ENCODE results near the gene MYEOV. TPM values are rescaled to one million over a fixed set of nuclear protein-coding genes. Genes with fewer than 3 reads are reported as not detected.

MYEOV gene
- total RNA-seq, 4 donors from 2014 or later = 1.1 TPM; not detected in 3

DNA sequence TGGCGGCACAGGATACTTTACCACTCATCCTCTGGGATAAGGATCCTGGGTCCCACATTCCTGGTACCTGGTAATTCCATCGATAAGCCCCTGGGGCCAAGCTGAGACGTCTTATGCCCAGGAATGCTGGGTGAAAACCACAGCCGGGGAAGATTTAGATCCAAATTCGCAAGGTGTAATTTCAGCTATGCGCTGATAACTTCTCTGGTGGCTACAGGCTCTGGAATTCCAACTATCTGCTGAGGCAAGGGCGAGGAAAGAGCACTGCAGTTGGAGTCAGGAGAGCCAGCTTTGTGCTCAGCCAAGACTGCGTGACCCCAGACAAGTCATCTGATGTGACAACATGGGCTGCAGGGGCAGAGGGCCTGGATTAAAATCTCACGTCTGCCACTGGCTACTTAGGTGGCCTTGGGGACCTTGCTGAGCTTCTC is 9.9 kb upstream of the MYEOV start:
- Histone ChIP-seq H3K36me3 (no peaks in the 10 kb centered on the region), H3K4me1 (no peaks in the 10 kb centered on the region)

GRCh38 chr11:69285091-69285490 is 8.9 kb upstream of the MYEOV start:
- Histone ChIP-seq H3K4me1 (no peaks in the 10 kb centered on the region), H3K4me3 (no peak overlapping the region), H3K27me3 (no peaks in the 10 kb centered on the region), H3K9me3 (no peaks in the 10 kb centered on the region), H3K27ac (no peak overlapping the region), H3K36me3 (no peaks in the 10 kb centered on the region)
- in situ Hi-C loops (cut with MboI; ENCODE audit: low sequenced_read_pairs in 4 of 4) (loop anchor here in 1 of 4 donors (25.0 kb wide), 1 partner anchor 352 kb away; the partner anchor contains the start of gene CCND1), intact Hi-C loops (cut with DNase I; ENCODE audit: low total_unique reads) (no loop called here)
- TF ChIP-seq CTCF (IDR thresholded peaks at IDR 0.05 in 4 of 5, conservative IDR thresholded peaks at IDR 0.05 in 1 of 5) = no peak
- DNase-seq = no peak
- ATAC-seq = no peak

More for the DNA sequence above, 9.9 kb upstream of the MYEOV start:
- Histone ChIP-seq H3K9me3 (no peaks in the 10 kb centered on the region), H3K4me3 (no peak overlapping the region), H3K27me3 (no peaks in the 10 kb centered on the region), H3K27ac (no peak overlapping the region)
- in situ Hi-C loops (cut with MboI; ENCODE audit: low sequenced_read_pairs in 4 of 4) = loop anchor here in 1 of 4 donors (25.0 kb wide), 1 partner anchor 353 kb away; the partner anchor contains the start of gene CCND1
- intact Hi-C loops (cut with DNase I; ENCODE audit: low total_unique reads) = no loop called here
- DNase-seq (no peak), ATAC-seq (no peak)
- TF ChIP-seq POLR2A (IDR thresholded peaks at IDR 0.05) (no peak), CTCF (IDR thresholded peaks at IDR 0.05 in 4 of 5, conservative IDR thresholded peaks at IDR 0.05 in 1 of 5) (no peak)

GRCh38 chr11:69285766-69286165 is 8.2 kb upstream of the MYEOV start:
- Histone ChIP-seq H3K27me3 (no peaks in the 10 kb centered on the region), H3K36me3 (no peaks in the 10 kb centered on the region), H3K9me3 (no peaks in the 10 kb centered on the region), H3K27ac (no peak overlapping the region), H3K4me3 (no peak overlapping the region), H3K4me1 (no peaks in the 10 kb centered on the region)
- DNase-seq = no peak
- ATAC-seq = no peak
- no peak for TF ChIP-seq POLR2A (IDR thresholded peaks at IDR 0.05)
- TF ChIP-seq CTCF (IDR thresholded peaks at IDR 0.05 in 4 of 5, conservative IDR thresholded peaks at IDR 0.05 in 1 of 5) = no peak
- intact Hi-C loops (cut with DNase I; ENCODE audit: low total_unique reads) = no loop called here
- in situ Hi-C loops (cut with MboI; ENCODE audit: low sequenced_read_pairs in 4 of 4) = loop anchor here in 1 of 4 donors (25.0 kb wide), 1 partner anchor 352 kb away; the partner anchor contains the start of gene CCND1

- H3K4me1 ChIP-seq = no peaks in the 10 kb centered on the region
- no peak for TF ChIP-seq POLR2A (IDR thresholded peaks at IDR 0.05)
- TF ChIP-seq CTCF (IDR thresholded peaks at IDR 0.05 in 4 of 5, conservative IDR thresholded peaks at IDR 0.05 in 1 of 5) = no peak
- H3K9me3 ChIP-seq = no peaks in the 10 kb centered on the region
- in situ Hi-C loops (cut with MboI; ENCODE audit: low sequenced_read_pairs in 4 of 4) (loop anchor here in 1 of 4 donors (25.0 kb wide), 1 partner anchor 351 kb away; the partner anchor contains the start of gene CCND1), intact Hi-C loops (cut with DNase I; ENCODE audit: low total_unique reads) (no loop called here)
- H3K36me3 ChIP-seq = no peaks in the 10 kb centered on the region
- H3K27ac ChIP-seq = no peak overlapping the region
- ATAC-seq (no peak), DNase-seq (no peak)
- no peak overlapping the region for H3K4me3 ChIP-seq
- no peaks in the 10 kb centered on the region for H3K27me3 ChIP-seq
Measured at GRCh38 chr11:69286374-69287371, 7.3 kb upstream of the MYEOV start.

Data from gastrocnemius medialis (tissue), 4 donors.